ENCODE data around the gene MDC1. TPM values are rescaled to one million over a fixed set of nuclear protein-coding genes. Genes with fewer than 3 reads are reported as not detected.
"Not testable (repeated sequence)": the region's sequence is repeated elsewhere in the genome, so short reads cannot be mapped to it uniquely, and the experiment has no call there.

The MDC1 gene
- polyA plus RNA-seq, 3 donors, result 45.4 to 55.6 (median 53.0) TPM

DNA sequence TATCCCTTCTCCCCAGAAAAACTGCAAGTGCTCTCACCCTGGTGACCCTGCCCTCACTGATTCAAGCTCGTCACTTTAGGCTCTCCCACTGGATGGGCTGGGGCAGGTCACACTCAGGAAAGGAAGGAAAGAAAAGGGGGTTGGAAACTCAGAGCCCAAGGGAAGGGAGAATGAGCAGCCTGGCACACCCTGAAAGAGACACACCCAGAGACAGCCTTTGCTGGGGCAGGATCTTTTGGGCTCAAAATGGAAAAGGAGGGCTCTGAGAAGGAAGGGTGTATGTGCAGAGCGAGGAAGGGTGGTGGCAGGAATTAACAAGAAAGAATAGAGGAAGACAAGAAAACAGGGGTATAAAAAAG is 33.1 kb downstream of the MDC1 start:
- no peak for DNase-seq

GRCh38 chr6:30683183-30683979 is 33.7 kb downstream of the MDC1 start:
- DNase-seq, result no peak

- DNase-seq, result no peak
Measured at GRCh38 chr6:30682143-30683117, 34.7 kb downstream of the MDC1 start.

DNA sequence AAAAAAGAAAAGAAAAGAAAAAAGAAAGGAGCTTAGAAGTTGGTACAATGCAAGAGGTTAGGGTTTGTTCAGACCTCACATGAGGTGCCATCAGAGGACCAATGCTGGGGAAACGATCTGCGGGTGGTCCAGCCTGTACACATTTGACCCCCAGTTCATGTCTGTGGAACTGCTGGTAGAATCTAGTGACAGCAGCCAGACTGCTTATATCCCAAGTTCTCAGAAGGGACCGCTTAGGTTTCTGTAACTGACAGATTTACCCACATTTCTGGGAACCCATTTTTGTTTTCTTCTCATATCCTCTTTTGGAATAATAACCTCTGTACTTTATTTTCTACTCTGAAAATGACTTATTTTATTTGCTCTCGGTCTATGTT is 35.3 kb downstream of the MDC1 start:
- no peak for DNase-seq

GRCh38 chr6:30679765-30680535 is 37.1 kb downstream of the MDC1 start:
- DNase-seq, result no peak

DNA sequence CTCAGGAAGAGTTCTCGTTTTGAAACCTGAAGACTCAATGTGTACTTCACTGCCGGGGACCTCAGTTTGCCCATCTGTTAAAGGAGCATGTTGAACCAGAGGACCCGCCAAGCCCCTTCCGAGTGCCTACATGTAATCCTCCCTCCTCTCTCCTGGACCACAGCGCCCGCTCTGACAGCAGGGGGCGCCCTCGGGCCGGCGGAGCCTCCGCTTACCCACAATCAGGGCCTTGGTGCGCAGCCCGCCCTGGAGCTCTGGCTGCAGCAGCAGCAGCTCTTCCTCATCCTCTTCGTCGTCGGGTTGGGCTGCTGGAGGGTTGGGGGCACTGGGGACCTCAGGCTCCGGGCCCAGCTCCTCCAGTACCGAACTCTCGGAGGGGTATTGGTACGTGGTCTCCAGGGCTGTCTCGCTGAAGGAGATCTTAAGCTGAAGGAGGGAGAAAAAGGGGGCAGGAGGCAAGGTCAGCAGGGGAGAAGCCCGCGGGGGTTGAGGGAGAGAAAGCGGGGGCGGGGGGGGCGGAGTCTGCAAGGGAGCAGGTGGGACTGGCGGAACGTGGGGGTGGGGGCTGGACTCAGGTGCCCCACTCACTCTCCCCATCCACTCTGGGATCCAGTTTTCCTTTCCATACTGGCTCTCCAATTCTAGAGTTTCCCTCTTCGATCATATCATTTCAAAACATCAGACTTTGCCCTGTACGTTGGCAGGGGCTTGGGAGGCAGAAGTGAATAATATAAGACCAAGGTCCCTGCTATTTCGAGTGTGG is 37.9 kb downstream of the MDC1 start:
- peak; percentile 78 for DNase-seq

DNA sequence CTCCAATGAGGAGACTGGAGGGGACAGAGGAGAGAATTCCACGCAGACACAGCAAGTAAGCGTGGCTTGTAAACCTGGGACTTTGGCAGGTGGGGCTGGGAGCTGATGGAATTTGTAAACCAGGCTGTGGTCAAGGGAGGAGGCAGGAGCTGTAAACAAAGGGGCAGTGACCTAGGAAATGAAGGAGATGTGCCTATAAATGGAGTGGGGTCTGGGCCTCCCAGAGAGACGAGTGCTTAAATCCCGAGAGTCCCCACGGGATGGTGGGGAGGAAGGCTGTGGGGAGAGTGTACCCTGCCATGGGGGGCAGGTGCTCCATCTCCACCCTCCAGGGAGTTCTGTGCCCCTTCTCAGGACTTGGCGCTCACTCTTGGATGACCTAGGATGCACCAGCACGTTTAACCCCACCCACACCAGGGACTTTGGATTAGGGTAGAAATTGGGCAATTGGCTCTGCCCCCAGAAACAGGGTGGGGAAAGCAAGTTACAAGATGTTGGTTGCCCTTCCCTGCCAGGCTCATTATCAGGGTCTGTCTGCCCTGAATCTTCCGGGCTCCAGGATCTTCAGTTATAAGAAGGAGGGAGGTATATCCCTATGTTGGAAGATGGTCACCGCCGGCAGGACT is 40.3 kb downstream of the MDC1 start:
- DNase-seq, result no peak

DNA sequence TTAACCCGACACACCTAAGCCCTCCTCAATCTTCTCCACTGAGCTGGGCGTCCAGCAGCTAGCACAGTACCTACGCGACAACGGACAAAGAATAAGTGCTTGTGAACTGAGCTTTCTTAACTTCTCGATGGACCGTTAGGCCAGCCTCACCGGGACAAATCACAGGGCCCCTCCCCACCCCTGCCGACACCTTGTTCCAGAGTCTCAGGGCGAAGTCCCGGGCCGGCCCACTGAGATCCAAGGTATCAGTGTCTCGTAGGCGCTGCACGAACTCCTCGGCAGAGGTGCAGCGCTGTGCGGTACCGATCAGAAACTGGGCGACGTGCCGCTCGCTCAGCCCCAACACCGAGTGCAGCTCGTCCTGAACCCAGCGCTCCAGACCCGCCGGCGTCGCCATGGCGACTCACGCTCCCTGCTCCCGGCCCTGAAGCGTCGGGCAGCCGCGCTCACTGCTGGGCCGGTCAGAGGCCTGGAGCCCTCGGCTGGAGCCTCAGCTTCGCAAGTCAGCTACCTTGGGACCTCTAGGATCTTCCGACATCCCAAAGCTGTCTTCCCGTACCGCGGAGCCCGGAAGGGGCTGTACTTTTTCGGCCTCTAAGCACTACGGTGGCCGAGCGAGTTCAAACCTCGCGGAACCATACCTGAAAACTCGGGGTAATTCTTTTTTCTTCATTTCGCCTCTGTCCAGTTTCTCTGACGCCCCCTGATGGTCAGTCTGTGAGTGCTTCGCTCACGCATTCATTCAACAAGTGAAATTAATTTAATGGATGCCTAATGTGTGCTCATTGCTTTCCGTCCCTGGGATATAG is 44.4 kb downstream of the MDC1 start, which contains the start of gene DHX16:
TSS of gene DHX16 (minus strand) at position 562 of the 809 bp plus-strand sequence. CDS start at position 397, 165 bp downstream.
- DNase-seq, result peak; percentile 99

- no peak for DNase-seq
Measured at GRCh38 chr6:30670760-30671527, 46.1 kb downstream of the MDC1 start.

DNA sequence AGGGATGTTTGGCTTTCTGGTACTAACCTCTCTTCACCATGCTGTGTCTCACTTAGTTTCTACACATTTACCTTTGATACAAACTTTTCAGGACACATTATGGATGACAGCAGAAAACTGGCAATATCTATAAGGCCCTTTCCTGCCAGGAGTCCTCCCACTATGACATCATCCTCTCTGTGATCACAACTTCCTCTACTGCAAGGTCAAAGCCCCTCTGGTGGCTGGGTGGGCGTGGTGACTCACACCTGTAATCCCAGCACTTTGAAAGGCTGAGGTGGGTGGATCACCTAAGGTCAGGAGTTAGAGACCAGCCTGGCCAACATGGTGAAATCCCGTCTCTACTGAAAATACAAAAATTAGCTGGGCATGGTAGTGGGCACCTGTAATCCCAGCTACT is 50.8 kb downstream of the MDC1 start:
- DNase-seq, result not testable (repeated sequence)

DNA sequence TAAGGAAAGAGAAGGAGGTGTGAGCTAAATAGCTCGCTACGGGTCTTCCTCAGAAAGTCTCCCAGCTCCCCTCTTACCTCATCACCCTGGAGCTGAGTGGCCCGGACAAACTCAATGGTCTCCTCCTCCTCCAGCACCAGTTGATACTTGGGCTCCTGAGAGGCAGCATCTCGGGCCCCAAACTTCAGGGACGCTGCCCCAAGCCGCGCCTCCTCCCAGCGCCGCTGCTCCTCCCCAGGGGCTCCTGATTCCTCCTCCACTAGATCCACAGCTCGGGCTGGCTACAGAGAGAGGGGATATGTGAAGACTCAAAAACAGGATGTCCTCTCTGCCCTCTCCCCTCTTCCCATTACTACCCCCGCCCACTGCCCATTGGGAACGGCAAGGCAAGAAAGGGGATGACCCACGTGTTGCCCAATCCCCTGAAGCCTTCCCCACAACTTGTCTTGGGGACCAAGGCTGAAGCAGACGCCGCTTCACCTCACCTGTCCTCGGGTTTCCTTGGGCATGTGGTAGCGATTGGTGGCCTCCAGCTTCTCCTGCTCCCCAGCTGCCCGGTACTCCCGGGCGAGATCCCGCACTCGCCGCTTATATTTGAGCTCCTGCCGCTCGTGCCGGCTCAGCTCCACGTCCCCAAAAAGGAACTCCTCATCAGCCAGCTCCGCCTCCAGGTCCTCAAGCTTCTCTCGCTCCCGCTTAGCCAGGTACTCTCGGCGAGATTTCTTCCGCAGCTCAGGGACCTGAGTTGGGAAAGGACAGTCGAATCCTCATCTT is 51.9 kb downstream of the MDC1 start:
- DNase-seq, result no peak

DNA sequence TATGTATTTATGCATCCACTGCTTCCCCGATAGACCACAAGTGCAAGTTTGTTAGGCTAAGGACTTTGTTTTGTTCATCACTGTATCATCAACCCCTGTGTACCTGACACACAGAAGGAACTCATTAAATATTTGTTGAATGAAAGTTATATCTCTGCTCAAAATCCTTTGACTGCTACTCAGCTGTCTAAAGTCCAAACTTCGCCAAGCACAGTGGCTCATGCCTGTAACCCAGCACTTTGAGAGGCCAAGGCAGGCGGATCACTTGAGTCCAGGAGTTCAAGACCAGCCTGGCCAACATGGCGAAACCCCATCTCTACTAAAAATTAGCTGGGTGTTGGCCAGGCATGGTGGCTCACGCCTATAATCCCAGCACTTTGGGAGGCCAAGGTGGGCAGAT is 59.2 kb downstream of the MDC1 start:
- DNase-seq, result not testable (repeated sequence)

DNA sequence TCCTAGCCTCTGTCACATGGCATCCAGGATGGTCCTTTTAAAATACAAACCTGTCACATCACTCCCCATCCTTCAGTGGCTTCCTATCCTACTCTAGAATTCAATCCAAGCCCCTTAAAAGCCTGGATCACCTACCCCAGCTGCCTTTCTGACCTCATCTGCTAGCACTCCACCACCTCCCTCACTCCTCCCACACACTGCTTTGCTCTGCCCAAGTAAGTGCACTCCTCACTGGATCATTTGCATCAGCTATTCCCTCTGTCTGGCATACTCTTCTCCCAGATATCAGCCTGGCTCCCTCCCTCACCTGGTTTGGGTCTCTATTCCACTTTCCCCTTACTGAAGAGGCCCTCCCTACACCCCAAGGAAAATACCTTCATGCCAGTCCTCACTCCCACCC is 59.6 kb downstream of the MDC1 start:
- DNase-seq, result peak; percentile 62

DNA sequence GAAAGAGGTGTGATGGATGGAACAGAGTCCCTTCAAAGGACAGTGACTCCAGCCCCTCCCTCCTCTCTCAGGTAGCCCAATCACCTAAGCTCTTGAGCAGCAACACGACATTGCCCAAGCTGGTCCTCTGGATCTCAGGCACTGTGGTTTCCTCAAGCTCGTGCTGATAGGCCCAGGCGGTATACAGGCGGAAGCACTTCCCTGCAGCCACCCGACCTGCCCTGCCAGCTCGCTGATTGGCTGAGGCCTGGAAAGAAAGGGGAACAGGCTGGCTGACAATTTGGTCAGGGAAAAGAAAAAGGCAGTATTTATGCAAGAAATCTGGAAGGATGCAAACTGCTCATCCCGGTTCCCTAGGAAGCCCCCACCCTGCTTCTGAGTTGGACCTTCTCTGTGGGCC is 60.6 kb downstream of the MDC1 start:
- no peak for DNase-seq

GRCh38 chr6:30655743-30656094 is 61.4 kb downstream of the MDC1 start:
- no peak for DNase-seq

GRCh38 chr6:30654798-30655742 is 62.0 kb downstream of the MDC1 start:
- DNase-seq, result no peak

DNA sequence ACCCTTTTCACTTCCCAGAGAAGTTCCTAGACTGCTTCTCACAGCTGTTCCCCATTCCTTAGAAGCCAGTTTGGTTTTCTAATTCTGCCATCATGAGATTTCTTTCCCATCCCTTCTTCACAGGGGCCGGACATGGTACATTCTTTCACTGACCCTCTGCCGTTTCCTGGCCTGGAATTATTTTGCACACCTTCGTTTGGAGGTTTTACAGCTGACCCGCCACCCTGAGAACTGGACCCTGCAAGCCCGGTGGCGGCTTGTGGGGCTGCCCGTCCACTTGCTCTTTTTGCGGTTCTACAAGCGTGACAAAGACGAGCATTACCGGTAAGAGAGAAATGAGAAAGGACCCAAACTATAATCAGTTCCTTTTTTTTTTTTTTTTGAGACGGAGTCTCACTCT is 65.9 kb downstream of the MDC1 start:
- no peak for DNase-seq

All from renal pelvis (tissue), 4 donors.